Kidney capillary endothelial cell (primary cell): Measurements from ENCODE around the gene KCTD18.
A peak's percentile ranks its signal among the peaks of the same experiment; 100 is the strongest.

Experiments
- DNase-seq: peaks from one replicate; pipeline ENCODE4 v3.0.0-alpha.2; 2018; ENCODE audit warnings: low spot score

Gene KCTD18

DNA sequence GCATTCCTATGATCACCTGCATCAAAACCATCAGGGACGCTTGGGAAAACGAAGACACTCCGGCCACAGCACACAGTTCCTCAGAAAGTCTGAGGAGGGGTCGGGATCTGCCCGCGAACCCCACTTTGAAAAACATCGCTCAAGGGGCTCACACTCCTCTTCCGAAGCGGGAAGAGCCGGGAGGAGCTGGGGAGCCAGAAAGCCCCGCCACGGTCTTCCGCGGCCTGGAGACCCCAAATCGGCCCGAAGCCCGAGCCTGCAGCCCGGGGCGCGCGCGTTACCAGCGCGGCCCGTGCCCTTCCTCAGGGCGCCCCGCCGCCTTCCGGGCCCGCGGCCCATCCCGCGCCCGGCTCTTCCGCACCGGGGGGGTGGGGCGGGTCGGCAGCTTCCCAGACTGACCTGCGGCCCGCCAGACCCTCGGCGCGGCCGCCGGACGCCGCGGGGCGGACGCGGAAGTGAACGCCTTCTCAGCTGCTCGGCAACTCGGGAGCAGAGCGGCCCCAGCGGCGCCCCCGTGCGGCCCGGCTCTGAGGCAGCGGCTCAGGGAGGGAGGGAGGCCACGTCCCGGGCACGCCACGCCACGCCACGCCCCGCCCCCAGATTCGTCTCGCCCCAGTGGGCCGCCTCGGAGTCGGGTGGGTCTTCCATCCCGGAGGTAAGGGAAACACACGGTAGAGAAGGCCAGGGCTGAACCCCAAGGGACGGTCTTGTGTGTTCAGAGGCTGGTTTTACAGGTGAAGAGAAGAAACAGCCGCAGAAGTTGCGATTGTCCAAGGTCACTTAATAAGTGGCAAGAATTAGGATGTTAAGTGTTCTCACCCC lies at the start of gene KCTD18:
KCTD18 (minus strand) TSS at position 457 of the 822 bp plus-strand sequence. CDS start 3,052 bp downstream, outside the sequence.
- peak; percentile 81 for DNase-seq

DNA sequence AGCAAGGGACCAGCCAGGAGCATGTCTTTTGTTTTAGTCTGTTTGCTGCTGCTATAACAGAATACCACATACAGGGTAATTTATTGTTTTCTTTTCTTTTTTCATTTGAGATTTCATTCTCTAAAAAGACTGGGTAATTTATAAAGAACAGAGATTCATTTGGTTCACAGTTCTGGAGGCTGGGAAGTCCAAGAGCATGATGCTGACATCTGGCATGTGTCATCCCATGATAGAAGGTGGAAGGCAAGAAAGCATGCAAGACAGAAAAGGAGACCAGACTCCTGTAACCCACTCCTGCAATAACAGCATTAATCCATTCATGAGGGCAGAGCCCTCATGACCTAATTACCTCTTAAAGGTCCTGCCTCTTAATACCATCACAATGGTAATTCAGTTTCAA lies 30.9 kb upstream of the KCTD18 start:
- no peak for DNase-seq

DNA sequence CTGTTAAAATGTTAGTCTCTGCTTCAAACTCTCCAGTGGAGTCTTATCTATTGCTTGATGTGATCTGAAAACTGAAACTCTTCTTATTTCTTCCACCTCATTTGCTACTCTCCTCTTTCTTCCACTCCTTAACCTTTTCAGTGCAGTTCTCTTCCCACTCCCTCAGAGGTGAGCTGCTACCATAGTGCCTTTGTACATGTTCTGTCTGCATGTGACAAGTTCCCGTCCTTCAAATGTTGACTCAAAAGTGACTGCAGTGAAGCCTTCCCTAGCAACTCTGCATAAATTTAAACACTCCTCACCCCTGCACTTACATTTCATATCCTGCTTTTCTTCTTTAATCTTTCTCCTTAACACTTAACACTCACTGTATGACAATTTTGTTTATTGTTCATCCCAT lies 28.3 kb upstream of the KCTD18 start:
- DNase-seq, result no peak

DNA sequence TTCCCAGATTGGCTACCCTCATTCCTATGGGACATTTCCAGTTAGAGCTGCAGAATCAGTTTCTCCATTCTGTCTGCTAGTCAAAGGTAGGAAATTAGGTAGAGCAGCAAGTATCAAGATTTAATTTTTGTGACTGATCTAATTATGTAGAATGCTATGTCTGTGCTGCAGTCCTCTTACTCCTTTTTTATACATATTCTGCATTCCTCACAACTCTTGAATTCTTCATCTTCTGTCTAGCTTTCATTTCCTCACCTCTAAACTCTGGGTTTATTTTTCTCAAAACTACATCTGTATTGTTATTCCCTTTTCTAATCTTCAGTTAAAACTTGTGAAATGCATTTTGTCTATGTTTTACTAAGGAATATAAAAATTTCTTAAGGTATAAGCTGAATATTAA lies 24.7 kb upstream of the KCTD18 start:
- no peak for DNase-seq

DNA sequence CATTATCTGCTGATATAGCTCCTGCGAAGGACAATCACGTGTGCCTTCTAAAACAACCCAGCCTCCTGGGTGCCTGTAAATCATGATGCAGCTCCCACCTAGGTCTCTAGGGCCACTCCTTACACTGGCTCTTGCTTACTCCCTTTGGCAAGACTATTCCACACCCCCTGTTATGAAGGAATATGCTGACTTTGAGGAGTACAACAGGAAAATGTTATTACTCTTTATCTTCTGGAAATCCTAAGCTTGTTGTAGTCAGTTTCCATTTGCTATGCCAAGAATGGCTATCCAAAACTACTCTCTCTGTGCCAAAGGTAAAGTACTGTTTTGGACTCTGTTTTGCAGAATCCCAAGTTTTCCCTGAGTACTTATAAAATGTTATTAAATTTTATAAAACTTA lies 23.9 kb upstream of the KCTD18 start:
- DNase-seq, result no peak

DNA sequence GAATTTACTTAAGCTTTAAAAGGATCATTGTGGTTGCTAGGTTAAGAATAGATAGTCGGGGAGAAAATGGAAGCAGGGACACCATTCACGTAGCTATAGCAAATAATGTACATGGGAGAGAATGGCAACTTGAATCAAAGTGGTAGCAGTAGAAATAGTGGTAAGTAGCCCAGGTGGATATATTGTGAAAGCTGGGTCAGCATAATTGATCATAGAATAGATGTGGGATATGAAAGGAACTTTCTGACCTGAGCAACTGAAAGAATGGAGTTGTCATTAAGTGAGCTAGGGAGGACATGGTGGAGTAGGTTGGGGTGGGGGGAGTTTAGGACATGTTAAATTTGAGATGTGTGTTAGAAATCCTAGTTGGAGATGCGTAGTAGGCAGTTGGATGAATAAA lies 18.4 kb upstream of the KCTD18 start:
- no peak for DNase-seq

DNA sequence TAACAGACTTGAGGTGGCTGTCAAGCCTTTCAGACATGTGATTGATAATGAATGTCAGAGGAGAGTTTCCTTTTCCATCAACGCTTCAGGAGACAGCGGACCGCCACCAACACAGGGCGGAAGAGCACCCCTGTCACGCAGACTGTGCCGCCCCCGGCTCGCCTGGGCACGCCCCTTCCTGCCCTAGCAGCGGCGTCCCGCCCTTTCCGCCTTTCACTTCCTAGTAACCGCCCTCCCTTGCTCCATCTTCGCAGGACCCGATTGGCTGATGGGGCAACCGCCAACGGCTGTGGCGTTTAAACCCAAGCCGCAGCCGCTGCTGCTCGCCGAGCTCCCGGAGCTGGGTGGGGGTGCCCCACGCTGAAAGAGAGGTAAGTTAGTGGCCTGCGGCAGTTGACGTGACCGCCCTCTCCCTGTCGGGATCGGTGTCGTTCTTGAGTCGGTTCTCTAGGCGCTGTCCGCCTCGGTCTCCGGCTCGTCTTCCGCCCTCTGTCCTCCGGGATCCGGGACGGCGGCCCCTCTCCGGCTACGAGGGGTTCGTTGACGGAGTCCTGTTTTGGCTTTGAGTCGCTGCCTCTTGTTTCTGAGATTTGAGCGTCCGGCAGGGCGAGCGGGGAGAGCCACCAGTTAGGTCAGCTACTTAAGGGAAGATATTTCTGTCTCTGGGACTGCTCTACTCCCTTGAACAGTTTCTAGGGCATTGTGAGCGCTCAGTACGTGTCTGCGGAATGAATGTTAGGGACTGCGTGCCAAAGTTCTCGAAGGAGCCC lies 16.2 kb upstream of the KCTD18 start, which contains the start of gene SGO2:
SGO2 (plus strand) TSS at position 326 of the 770 bp plus-strand sequence. CDS start 6,769 bp downstream, outside the sequence.
- DNase-seq, result peak; percentile 97

DNA sequence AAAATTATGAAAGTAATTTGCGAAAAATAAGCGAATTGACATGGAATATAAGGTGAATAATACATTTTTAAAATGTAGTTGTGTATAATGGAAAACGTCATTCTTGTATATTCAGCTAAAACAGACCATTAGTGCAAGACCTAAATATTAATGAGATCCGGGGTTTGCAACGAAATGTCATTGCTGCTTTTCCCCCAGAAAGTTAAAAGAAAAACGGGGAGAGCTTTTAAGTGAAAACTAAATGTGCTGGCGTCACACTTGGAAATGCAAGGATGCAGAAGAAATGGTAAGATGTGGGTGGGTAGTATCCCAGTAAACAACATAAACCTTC lies 15.6 kb upstream of the KCTD18 start:
- DNase-seq, result no peak

DNA sequence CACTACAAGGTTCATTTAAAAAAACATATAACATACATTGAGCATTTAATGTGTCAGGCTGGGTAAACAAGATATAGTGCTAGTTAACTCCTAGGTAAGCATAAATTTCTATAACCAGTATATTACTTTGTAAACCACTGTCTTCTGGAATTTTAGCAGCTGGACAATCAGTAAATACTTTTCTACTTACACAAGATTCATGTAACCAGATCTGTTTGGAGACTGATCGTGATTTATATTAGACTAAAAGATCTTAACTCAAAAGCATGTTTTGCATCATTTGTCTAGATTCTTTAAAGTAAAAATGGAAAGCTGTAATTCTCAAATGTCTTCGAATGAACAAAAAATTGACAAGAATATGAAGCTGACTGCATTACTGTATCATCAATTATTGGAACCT lies 15.2 kb upstream of the KCTD18 start:
- no peak for DNase-seq

DNA sequence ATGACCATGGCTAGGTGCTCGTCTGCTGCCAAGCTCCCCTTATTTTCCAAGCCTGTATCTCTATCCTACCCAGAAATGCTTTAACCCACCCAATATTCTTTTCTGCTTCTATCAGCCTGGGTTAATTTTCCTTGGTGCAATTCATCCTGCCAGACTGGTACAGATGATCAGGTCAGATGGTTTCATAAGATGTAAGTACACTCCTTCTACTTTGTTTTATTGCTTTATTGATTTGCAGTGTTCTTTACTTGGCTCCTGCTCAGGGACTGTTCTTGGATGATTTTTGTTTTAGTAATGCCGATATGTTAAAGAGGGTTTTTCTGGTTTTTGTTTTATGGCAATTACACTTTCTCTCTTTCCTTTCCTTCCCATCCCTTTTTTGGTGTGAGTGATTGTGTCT lies 13.7 kb upstream of the KCTD18 start:
- no peak for DNase-seq

DNA sequence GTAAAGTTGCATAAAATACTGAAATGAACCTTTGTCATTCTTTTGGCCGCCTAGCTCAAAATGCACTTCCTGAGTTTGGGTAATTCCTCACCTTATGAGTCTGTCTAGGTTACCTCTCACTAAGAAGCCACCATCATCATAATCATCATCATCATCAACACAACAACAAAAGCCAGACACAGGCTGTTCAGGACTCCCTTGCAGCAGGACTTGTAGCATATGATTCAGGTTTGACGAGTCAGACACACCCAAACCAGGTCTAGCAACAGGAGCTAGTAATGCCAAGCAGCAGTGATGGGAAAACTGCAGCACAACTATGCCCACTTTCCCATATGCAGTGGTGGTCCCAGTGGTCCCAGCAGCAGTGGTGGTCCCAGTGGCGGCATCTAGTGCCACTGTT lies 13.3 kb upstream of the KCTD18 start:
- no peak for DNase-seq

DNA sequence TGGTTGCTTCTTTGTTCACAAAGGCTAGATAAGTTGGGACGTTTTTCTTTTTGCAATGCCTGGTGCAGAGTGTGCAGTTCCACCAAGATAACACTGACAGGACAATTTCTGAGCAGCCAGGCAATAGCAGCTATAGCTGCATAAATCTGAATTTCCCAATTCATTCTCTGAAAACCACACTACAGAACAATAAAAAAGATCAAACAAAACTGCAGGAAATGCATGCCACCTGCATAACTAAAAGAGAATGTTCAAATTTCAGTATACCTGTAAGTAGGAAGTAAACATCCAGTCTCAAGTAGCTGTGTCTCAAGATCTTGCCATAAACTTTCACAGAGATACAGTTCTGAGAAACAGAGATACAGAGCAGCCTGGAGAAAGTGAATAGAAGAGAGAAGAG lies 5.3 kb upstream of the KCTD18 start:
- DNase-seq, result no peak

DNA sequence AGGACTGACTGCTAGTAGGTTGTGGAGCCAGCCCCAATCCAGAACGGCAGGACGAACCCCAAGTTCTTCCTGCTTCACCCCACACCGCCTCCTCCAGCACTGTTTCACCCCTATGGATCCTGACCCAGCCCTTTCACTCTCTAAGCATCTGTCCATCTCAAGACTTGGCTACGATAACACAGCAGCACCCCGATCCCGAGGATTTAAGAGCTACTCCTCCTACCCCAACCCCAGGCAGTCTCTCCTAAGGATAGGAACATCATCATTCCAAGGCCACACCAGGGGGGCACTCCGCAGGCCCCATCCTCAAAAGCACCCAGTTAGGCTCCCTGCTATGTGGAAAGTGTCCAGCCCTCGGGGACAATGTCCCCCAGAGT lies 645 bp downstream of the KCTD18 start:
- DNase-seq, result no peak

DNA sequence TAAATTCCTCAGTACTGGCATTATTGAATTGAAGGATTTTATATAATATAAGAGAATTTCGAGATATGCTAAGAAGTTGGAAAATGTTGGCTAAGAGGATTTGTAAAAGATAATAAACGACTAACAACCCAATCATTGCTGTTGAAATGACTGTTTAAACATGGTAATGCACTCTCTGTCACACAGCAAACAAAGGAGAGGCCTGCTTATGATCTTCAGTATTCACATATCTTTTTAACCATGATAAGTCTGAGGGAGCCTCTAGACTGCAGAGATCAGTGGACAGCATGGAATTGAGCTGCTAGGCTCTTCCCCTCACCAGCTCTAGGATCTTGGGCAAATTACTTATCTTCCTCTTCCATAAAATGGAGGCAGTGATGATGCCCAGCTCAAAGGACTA lies 2.7 kb downstream of the KCTD18 start:
- no peak for DNase-seq

DNA sequence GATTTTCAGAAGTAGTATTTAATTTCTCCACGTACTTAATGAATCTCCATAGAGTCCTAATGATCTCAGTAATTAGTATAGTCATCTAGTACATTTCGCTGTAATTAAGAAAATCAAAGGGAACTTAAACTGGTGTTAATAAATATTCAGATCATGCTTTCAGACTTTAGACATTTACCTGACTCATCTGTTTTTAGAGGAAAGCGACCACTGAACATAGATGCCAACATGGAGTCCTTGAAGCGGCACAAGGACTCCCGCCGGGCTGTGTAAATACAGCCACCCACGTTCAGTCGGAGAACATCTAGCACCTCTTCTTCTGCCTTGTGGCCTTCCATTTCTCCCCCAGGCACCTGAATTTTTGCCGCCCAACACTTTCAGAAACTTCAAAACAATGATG lies 3.2 kb downstream of the KCTD18 start:
- DNase-seq, result no peak

DNA sequence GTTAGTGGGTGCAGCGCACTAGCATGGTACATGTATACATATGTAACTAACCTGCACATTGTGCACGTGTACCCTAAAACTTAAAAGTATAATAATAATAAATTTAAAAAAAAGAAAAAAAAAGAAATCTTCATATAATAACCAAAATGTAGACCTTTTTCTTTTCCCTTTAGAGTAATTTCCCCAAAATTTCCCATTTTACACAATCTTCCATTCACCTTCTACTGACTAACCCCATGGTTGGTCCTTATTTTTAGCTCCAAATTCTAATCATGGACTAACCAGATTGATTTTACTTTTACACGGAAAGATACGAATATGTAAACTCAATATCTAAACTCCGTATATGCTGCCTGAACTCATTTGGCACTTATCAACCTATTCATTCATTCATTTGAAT lies 7.7 kb downstream of the KCTD18 start:
- no peak for DNase-seq

DNA sequence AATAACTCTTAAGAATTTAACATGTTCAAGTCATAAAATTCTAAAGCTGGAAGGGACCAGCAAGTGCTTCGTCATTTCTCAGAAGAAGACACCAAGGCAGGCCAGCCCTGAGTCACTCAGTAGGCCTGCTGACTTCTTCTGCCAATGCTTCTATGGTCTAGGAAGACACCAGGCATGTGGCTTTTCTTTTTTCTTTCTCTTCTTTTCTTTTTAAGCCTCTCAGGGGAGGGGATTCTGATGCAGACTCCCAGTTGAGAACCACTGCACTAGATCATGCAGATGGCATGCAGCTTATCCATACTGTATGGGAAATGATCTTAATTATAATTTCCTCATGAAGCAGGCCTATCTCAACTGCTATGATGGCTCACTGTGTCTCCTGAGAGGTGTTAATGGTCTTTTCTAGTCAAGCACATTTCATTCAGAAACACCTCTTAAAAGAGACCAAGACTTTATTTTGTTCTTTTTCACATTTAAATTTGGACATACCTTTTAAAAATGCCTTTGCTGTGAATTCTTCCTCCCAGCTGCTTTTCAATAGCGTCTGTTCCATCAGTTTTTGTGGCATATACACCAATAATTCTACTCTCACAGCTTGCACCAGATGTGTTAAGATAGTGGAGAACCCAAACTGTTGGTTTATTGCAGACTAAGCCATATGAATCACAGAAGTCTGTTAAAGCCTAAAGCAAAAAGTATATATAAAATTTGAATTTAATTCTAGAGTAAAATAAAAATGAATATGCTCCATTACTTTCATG lies 11.3 kb downstream of the KCTD18 start:
- no peak for DNase-seq

DNA sequence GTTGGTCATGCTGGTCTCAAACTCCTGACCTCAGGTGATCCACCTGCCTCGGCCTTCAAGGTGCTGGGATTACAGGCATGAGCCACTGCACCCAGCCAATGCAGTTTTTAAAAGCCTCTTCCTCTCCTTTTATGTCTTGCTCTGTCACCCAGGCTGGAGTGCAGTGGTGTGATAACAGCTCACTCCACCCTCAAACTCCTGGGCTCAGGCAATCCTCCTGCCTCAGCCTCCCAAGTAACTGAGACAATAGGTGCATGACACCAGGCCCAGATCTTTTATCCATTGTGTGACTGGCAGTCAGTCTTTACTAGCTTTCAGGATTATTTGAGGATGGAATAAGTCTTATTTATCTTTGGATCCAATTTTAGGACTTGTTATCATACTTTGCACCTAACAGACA lies 13.2 kb downstream of the KCTD18 start:
- no peak for DNase-seq

DNA sequence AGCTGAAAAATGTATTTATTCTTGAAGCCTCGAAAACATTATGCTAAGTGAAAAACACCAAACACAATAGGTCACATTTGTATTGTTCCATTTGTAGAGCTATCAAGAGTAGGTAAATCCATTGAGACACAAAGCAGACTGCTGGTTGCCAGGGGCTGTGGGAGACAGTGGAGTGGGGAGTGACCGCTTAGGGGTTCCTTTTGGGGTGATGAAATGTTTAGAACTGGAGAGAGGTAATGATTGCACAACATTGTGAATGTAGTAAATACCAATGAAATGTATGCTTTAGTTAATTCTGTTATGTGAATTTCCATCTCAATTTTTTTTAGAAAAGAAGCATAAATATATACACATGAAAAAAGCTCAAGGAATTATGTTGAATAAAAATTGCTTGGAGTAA lies 15.8 kb downstream of the KCTD18 start:
- DNase-seq, result no peak

DNA sequence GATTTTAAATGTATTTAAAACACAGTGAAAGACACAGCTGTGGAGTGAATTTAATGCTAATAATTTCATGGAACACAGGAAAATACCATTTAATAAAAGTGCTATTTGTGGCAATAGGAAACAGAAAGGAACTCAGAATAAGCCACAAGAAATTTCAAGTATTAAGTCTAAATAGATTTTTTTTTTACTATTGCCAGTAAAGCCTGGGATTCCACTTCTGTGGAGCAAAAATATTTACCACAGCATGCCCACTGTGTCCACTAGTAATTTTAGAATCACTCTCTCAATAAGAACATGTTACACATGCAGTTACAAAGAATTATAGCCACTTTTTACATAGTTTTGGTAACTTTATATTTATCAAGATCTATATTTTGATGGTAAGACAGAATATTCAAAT lies 17.2 kb downstream of the KCTD18 start:
- DNase-seq, result no peak

DNA sequence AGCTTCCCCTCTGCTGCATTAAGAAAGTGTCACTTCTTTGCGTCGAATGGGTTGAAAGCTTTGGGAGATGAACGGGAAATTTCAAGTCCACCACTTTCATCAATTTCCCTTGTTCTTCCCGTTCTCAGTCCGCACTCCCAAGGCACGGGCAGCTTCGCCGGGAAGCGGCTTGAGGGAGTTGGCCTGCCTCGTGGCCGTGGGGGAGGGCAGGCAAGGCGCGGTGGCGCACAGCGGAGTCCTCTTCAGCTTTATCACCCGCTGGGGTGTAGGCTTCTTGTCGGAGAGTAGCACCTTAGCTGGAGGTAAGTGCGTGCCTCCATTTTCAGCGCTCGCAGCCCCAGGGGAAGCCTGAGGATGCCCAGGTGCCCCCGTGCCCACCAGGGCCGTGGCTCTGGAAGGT lies 19.9 kb downstream of the KCTD18 start:
- DNase-seq, result no peak

DNA sequence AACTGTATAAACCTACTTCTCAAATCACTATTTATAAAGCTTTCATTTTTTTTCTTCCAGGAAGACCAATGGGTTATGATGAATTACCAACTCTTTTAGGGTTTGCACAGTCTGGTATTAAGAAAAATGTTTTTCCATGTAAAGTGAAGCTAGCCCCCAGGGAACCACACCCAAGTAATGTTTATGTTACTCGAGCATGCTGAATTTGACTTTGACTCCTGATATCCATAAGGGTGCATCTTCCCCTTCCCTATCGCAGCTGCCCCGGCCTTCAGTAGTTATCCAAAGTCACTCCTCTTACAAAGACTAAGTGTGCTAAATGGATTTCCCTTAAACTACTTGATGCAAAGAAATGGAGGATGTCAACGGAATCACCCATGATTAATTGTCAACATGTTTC lies 21.7 kb downstream of the KCTD18 start:
- DNase-seq, result no peak

DNA sequence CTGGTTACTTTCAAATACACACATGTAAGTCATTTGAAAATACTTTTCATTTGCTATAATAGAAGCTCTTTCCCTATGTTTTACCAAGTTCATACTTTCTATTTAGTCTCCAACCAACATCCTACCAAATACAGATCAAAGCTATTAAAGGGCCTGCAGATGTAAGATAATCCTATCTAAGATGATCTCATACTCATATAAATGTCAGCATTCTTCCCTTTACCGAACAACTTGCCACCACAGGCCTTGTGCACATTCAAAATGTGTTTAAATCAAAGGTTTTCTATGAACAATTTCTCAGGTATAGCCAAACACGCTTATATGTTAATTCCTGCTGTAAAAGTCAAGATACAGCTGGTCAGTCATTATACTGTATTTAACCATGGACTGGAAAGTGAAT lies 23.3 kb downstream of the KCTD18 start:
- no peak for DNase-seq
